Breast epithelium (tissue), 3 donors: ENCODE results near the gene PLCH2.

Source experiments
- CTCF ChIP-seq, 3 donors: fragments of 450-650 bp; IDR thresholded peaks; one replicate each; pipeline ENCODE4 v1.5.1; 2016 to 2017; ENCODE audit warnings: antibody characterized with exemption in 3 of 3, mild to moderate bottlenecking in 3 of 3, moderate library complexity in 3 of 3
- POLR2A ChIP-seq: fragments of 450-650 bp; IDR thresholded peaks from one replicate; pipeline ENCODE4 v1.6.1; 2016; ENCODE audit warnings: antibody characterized with exemption, mild to moderate bottlenecking, moderate library complexity

- TF ChIP-seq CTCF (IDR thresholded peaks at IDR 0.05) (no peak), POLR2A (no peak)
Observed at GRCh38 chr1:2488688-2489087, 12.6 kb downstream of the PLCH2 start.
